ENCODE data around the gene IFNA7. TPM values are rescaled to one million over a fixed set of nuclear protein-coding genes. Genes with fewer than 3 reads are reported as not detected.
"Not testable (repeated sequence)": the region's sequence is repeated elsewhere in the genome, so short reads cannot be mapped to it uniquely, and the experiment has no call there.

The IFNA7 gene
- total RNA-seq, 2 experiments from 2014 or later = not detected

- CTCF ChIA-PET = interaction anchor here (1.0 to 2.1 kb wide), 7 partner anchors 17 to 242 kb away, joined by 3 to 11 read pairs (median 5); no protein-coding TSS in a partner anchor
- Mint-ChIP-seq H3K27me3 (ENCODE audit: low read depth) (peaks cover 14% of the 10 kb centered on the region), H3K4me3 (peak overlapping the region; percentile 19)
- H3K4me1 Mint-ChIP-seq (ENCODE audit: low read depth); H3K27ac Mint-ChIP-seq; DNase-seq; H3K9me3 Mint-ChIP-seq; H3K36me3 Mint-ChIP-seq (ENCODE audit: low read depth): not testable (repeated sequence)
- intact Hi-C loops (cut with micrococcal nuclease) = loop anchor here (1.0 to 5.0 kb wide), 4 partner anchors 18 to 589 kb away; partner anchors contain the start of gene MTAP
Observed at GRCh38 chr9:21213411-21214326, 11.7 kb upstream of the IFNA7 start.

GRCh38 chr9:21212160-21212559 lies 10.2 kb upstream of the IFNA7 start:
- intact Hi-C loops (cut with micrococcal nuclease) = loop anchor here (5.0 kb wide), 2 partner anchors 185 to 590 kb away; partner anchors contain the start of gene MTAP
- not testable (repeated sequence) for H3K4me3 Mint-ChIP-seq; H3K27ac Mint-ChIP-seq; H3K36me3 Mint-ChIP-seq (ENCODE audit: low read depth); H3K4me1 Mint-ChIP-seq (ENCODE audit: low read depth); DNase-seq; H3K9me3 Mint-ChIP-seq; H3K27me3 Mint-ChIP-seq (ENCODE audit: low read depth)
- CTCF ChIA-PET = interaction anchor here (1.1 to 2.1 kb wide), 5 partner anchors 15 to 243 kb away, joined by 3 to 11 read pairs (median 9); no protein-coding TSS in a partner anchor

DNA sequence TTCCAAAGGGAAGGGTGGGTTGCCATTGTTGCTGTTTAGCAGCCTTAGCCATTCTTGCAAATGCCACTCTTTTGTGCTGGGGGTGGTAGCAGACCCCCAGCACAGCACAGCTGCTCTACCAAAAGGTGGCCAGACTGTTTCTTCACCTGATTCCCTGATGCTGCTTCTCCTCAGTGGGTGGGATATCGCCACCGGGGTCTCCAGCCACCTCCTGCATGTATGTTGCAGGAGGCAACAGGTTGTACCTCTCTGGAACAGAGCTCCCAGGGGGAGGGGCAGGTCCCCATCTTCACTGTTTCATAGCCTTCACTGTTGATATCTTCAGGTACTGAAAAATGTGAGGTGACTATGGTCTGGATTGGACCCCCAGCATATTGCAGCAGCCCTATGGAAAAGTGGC lies 8.8 kb upstream of the IFNA7 start:
- H3K9me3 Mint-ChIP-seq; DNase-seq; H3K27me3 Mint-ChIP-seq (ENCODE audit: low read depth); H3K36me3 Mint-ChIP-seq (ENCODE audit: low read depth); H3K27ac Mint-ChIP-seq; H3K4me3 Mint-ChIP-seq; H3K4me1 Mint-ChIP-seq (ENCODE audit: low read depth): not testable (repeated sequence)
- intact Hi-C loops (cut with micrococcal nuclease) = loop anchor here (5.0 kb wide), 2 partner anchors 187 to 592 kb away; partner anchors contain the start of gene MTAP
- CTCF ChIA-PET = interaction anchor here (1.2 to 2.0 kb wide), 2 partner anchors 16 kb away, joined by 5 to 9 read pairs; no protein-coding TSS in a partner anchor

DNA sequence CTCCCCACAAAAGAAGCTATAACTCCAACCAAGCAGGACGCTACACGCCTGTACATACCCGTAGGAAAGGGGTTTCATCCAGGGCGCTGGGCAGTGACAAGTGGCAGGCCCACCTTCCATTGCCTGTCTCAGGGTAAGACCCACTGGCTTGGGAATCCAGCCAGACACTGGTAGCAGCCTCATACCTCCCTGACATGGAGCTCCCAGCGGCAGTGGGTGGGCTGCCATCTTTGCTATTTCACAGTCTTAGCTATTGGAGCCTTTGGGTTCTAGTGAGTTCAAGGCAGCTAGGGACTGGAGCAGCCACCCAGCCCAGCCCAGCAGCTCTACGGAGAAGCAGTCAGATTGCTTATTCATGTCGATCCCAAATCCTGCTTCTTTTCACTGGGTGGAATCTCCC lies 8.3 kb upstream of the IFNA7 start:
- H3K36me3 Mint-ChIP-seq (ENCODE audit: low read depth) = no peaks in the 10 kb centered on the region
- CTCF ChIA-PET = interaction anchor here (1.2 kb wide), 1 partner anchor 15 kb away, joined by 5 read pairs; no protein-coding TSS in a partner anchor
- intact Hi-C loops (cut with micrococcal nuclease) = loop anchor here (5.0 kb wide), 2 partner anchors 187 to 592 kb away; partner anchors contain the start of gene MTAP
- peaks cover 5% of the 10 kb centered on the region for H3K27me3 Mint-ChIP-seq (ENCODE audit: low read depth)
- H3K4me1 Mint-ChIP-seq (ENCODE audit: low read depth) = peaks cover 7% of the 10 kb centered on the region
- no peak for DNase-seq
- H3K4me3 Mint-ChIP-seq = no peak overlapping the region
- no peaks in the 10 kb centered on the region for H3K9me3 Mint-ChIP-seq
- H3K27ac Mint-ChIP-seq = no peak overlapping the region

- H3K27me3 Mint-ChIP-seq (ENCODE audit: low read depth); H3K4me1 Mint-ChIP-seq (ENCODE audit: low read depth); intact Hi-C loops (cut with micrococcal nuclease); DNase-seq; H3K36me3 Mint-ChIP-seq (ENCODE audit: low read depth); H3K4me3 Mint-ChIP-seq; H3K9me3 Mint-ChIP-seq; H3K27ac Mint-ChIP-seq: not testable (repeated sequence)
- CTCF ChIA-PET = interaction anchor here (1.1 kb wide), 1 partner anchor 8 kb away, joined by 3 read pairs; no protein-coding TSS in a partner anchor
Observed at GRCh38 chr9:21207043-21207442, 5.0 kb upstream of the IFNA7 start, which contains the start of gene IFNA10. Gene IFNA10, minus strand, starts transcription at chr9:21207143. Its CDS starts 46 bp downstream, at chr9:21207097.

- intact Hi-C loops (cut with micrococcal nuclease) = no loop called here
- Mint-ChIP-seq H3K4me1 (ENCODE audit: low read depth) (peaks cover 11% of the 10 kb centered on the region), H3K4me3 (no peak overlapping the region), H3K27ac (no peak overlapping the region), H3K9me3 (no peaks in the 10 kb centered on the region), H3K27me3 (ENCODE audit: low read depth) (peaks cover 12% of the 10 kb centered on the region), H3K36me3 (ENCODE audit: low read depth) (no peaks in the 10 kb centered on the region)
- CTCF ChIA-PET = no interaction called here
- no peak for DNase-seq
Observed at GRCh38 chr9:21205204-21205603, 3.2 kb upstream of the IFNA7 start.

DNA sequence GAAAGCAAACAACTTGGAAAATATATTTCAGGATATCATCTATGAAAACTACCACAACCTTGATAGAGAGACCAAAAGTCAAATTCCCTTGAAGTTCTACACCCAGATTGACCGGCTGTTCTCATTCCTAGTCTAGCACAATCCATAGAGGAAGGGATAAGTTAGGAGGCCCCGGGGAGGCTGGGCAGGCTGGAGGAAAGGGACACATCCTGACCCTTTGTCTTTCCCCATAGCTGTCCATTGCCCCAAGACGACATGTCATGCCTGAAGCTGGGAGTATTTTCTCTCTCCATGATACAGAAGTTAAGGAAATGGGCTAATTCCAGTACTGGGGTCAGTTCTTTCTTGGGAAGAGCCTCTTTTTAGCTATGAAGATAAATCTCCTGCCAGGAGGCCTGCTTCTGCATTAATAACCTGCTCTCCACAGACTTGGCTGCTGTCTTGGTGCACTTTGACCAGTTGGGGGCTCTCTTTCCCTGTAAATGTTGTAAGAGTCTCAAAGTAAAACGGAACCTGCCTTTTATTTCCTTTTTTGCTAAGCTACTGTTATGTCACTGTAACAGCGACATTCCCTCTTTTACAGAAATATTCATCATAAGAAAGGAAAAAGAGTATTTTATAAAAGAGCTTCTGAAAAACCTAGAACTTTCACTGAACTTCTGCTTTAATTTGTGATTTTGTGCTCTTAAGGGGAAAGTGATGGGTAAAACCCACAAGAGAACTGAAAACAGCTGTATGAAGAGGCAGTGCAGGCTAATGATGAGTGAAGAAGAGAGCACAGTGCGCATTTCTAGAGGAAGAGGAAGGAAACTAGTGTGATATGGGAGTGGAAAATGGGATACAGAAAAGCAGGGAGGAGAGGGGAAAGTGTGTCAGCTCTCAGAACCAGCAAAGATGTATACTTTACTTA lies 6.9 kb downstream of the IFNA7 start:
- H3K4me1 Mint-ChIP-seq (ENCODE audit: low read depth); H3K27me3 Mint-ChIP-seq (ENCODE audit: low read depth); H3K9me3 Mint-ChIP-seq; H3K4me3 Mint-ChIP-seq; H3K27ac Mint-ChIP-seq; H3K36me3 Mint-ChIP-seq (ENCODE audit: low read depth): not testable (repeated sequence)
- DNase-seq = peak; percentile 69
- CTCF ChIA-PET = interaction anchor here (0.7 to 3.9 kb wide), 30 partner anchors 8 to 589 kb away, joined by 3 to 28 read pairs (median 3); no protein-coding TSS in a partner anchor
- intact Hi-C loops (cut with micrococcal nuclease) = loop anchor here (1.0 to 10.0 kb wide), 8 partner anchors 18 to 1050 kb away; no protein-coding TSS in a partner anchor

- H3K36me3 Mint-ChIP-seq (ENCODE audit: low read depth); CTCF ChIA-PET; intact Hi-C loops (cut with micrococcal nuclease); H3K27ac Mint-ChIP-seq; H3K4me3 Mint-ChIP-seq; DNase-seq; H3K9me3 Mint-ChIP-seq; H3K4me1 Mint-ChIP-seq (ENCODE audit: low read depth); H3K27me3 Mint-ChIP-seq (ENCODE audit: low read depth): not testable (repeated sequence)
Observed at GRCh38 chr9:21187487-21187886, 14.5 kb downstream of the IFNA7 start, which contains the start of gene IFNA4. Gene IFNA4, minus strand, starts transcription at chr9:21187587. Its CDS starts 56 bp downstream, at chr9:21187531.

- not testable (repeated sequence) for H3K9me3 Mint-ChIP-seq
Observed at GRCh38 chr9:21182810-21183736, 18.9 kb downstream of the IFNA7 start.

DNA sequence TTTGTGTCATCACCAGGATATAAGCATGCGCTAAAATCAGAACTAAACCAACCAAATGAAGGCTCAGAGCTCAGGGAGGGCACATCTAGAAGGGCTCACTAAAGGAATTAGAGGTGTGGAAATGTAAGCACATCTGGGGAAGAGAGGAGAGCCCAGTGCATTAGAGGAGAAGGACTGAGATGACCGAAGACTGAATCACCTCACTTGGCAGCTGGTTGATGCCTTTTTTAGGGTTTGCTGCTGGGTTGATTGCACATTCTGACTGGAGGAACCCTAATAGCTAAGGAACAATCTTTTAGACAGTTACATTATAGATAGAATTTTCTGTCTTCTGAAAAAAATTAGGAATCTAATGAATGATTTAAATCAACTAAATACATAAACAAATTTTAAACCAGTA lies 27.3 kb downstream of the IFNA7 start:
- Mint-ChIP-seq H3K27me3 (ENCODE audit: low read depth) (peaks cover 3% of the 10 kb centered on the region), H3K36me3 (ENCODE audit: low read depth) (no peaks in the 10 kb centered on the region), H3K27ac (no peak overlapping the region), H3K9me3 (no peaks in the 10 kb centered on the region), H3K4me1 (ENCODE audit: low read depth) (no peaks in the 10 kb centered on the region), H3K4me3 (no peak overlapping the region)
- DNase-seq = no peak
- CTCF ChIA-PET = interaction anchor here (1.0 to 1.9 kb wide), 2 partner anchors 8 to 20 kb away, joined by 6 to 14 read pairs; no protein-coding TSS in a partner anchor
- intact Hi-C loops (cut with micrococcal nuclease) = no loop called here

More at GRCh38 chr9:21182810-21183736, 18.9 kb downstream of the IFNA7 start:
- H3K27ac Mint-ChIP-seq; H3K36me3 Mint-ChIP-seq (ENCODE audit: low read depth); H3K27me3 Mint-ChIP-seq (ENCODE audit: low read depth); H3K4me1 Mint-ChIP-seq (ENCODE audit: low read depth); intact Hi-C loops (cut with micrococcal nuclease); H3K4me3 Mint-ChIP-seq: not testable (repeated sequence)
- peak; percentile 55 for DNase-seq
- CTCF ChIA-PET = interaction anchor here (0.5 to 3.5 kb wide), 37 partner anchors 8 to 647 kb away, joined by 3 to 28 read pairs (median 3); partner anchors contain the start of gene KLHL9

DNA sequence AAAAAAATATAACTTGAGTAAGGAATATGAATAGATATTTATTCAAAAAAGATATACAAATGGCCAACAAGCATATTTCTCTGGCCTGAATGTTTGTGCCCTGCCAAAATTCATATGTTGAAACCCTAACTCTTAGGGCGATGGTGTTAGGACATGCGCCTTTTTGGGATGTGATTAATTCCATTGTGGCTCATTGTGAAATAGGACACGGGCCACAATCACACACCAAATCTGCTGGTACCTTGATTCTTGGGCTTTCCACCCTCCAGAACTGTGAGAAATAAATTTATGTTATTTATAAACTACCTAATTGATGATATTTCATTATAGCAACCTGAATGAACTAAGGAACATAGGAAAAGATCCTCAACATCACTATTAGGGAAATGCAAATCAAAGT lies 29.8 kb downstream of the IFNA7 start:
- Mint-ChIP-seq H3K36me3 (ENCODE audit: low read depth) (no peaks in the 10 kb centered on the region), H3K27ac (no peak overlapping the region), H3K27me3 (ENCODE audit: low read depth) (peaks cover 3% of the 10 kb centered on the region), H3K4me1 (ENCODE audit: low read depth) (no peaks in the 10 kb centered on the region), H3K9me3 (no peaks in the 10 kb centered on the region), H3K4me3 (no peak overlapping the region)
- DNase-seq = no peak
- CTCF ChIA-PET = no interaction called here
- intact Hi-C loops (cut with micrococcal nuclease) = no loop called here

Measured in activated naive CD4-positive, alpha-beta T cell treated with anti-CD3 and anti-CD28 coated beads for 36 hours (primary cell).